H1 (cell line): ENCODE data around the gene EYA4. TPM values are rescaled to one million over a fixed set of nuclear protein-coding genes. Genes with fewer than 3 reads are reported as not detected.

ENCODE experiments used
- CTCF ChIA-PET: fragments of 300-600 bp; sonication (Branson Sonifier 250); formaldehyde crosslinking; loops from one replicate; lab custom pipeline; 2021; ENCODE audit not compliant: partially characterized antibody; lab: Charles Lee
- POLR2A ChIA-PET: fragments of 300-600 bp; sonication (Branson Sonifier 250); formaldehyde crosslinking; loops from one replicate; lab custom pipeline; 2021; ENCODE audit warnings: inconsistent platforms; ENCODE audit not compliant: partially characterized antibody; lab: Charles Lee
- DNase-seq, 2 experiments: peaks; one replicate each; pipeline versions ENCODE4 v3.0.0 to v3.0.0-alpha.2; 2010 to 2022; ENCODE audit warnings: low spot score in 2 of 2, low read depth in 1 of 2, mixed read lengths in 1 of 2
- FAIRE-seq: peaks from 2 replicates; lab custom pipeline; 2011; peaks lifted over from hg19 to GRCh38; lab: Jason Lieb, UNC
- H2AFZ ChIP-seq: 2 replicates; pipeline ENCODE4 v1.8.1; 2012; ENCODE audit warnings: low read length, inconsistent platforms
- H2AK5ac ChIP-seq: 2 replicates; pipeline ENCODE4 v1.6.1; 2013; ENCODE audit warnings: low read depth, low read length
- H2BK120ac ChIP-seq: replicated peaks from 2 replicates; pipeline ENCODE3; 2013; ENCODE audit warnings: low read depth, low read length, inconsistent platforms
- H2BK12ac ChIP-seq: 2 replicates; pipeline ENCODE4 v1.6.1; 2013; ENCODE audit warnings: low read depth, low read length
- H2BK15ac ChIP-seq: 2 replicates; pipeline ENCODE4 v1.6.1; 2013; ENCODE audit warnings: low read length
- H2BK20ac ChIP-seq: 2 replicates; pipeline ENCODE4 v1.6.1; 2013; ENCODE audit warnings: low read length
- H2BK5ac ChIP-seq: 2 replicates; pipeline ENCODE4 v1.6.1; 2013; ENCODE audit warnings: low read depth, low read length
- H3K14ac ChIP-seq: 2 replicates; pipeline ENCODE4 v1.6.1; 2013; ENCODE audit warnings: inconsistent platforms; ENCODE audit not compliant: insufficient read length
- H3K18ac ChIP-seq: 2 replicates; pipeline ENCODE4 v1.6.1; 2013; ENCODE audit warnings: low read length; ENCODE audit errors: extremely low read depth
- H3K23ac ChIP-seq: 2 replicates; pipeline ENCODE4 v1.6.1; 2013; ENCODE audit warnings: inconsistent platforms; ENCODE audit not compliant: insufficient read length
- H3K23me2 ChIP-seq: 2 replicates; pipeline ENCODE4 v1.6.1; 2013; ENCODE audit warnings: low read depth, low read length
- H3K27ac ChIP-seq: 2 replicates; pipeline ENCODE4 v1.6.1; 2011; ENCODE audit warnings: low read depth, low read length, inconsistent platforms
- H3K27me3 ChIP-seq, 4 experiments: replicated peaks in 1 of 4; 1 replicate in 1 of 4; 2 replicates in 3 of 4; pipeline versions ENCODE4 v1.6.1 to v1.8.1; 2011 to 2013; ENCODE audit warnings: low read length in 3 of 4, mild to moderate bottlenecking in 3 of 4, inconsistent platforms in 2 of 4, mixed read lengths in 2 of 4, moderate library complexity in 1 of 4; ENCODE audit not compliant: control insufficient read depth in 3 of 4, insufficient read depth in 3 of 4; ENCODE audit errors: extremely low read depth in 1 of 4
- H3K36me3 ChIP-seq, 4 experiments: 2 replicates each; pipeline versions ENCODE4 v1.6.1 to v1.8.1; 2011 to 2013; ENCODE audit warnings: mild to moderate bottlenecking in 4 of 4, low read length in 3 of 4, moderate library complexity in 2 of 4, control low read depth in 1 of 4, inconsistent platforms in 1 of 4; ENCODE audit not compliant: insufficient read depth in 4 of 4, control insufficient read depth in 2 of 4
- H3K4ac ChIP-seq: replicated peaks from 2 replicates; pipeline ENCODE3; 2013; ENCODE audit warnings: low read length, low read depth, mixed read lengths, inconsistent platforms; ENCODE audit not compliant: insufficient read length
- H3K4me1 ChIP-seq, 4 experiments: replicated peaks in 1 of 4; 1 replicate in 1 of 4; 2 replicates in 3 of 4; pipeline versions ENCODE4 v1.6.1 to v1.8.1; 2011 to 2013; ENCODE audit warnings: low read length in 3 of 4, inconsistent platforms in 2 of 4, mixed read lengths in 1 of 4; ENCODE audit not compliant: insufficient read depth in 4 of 4, control insufficient read depth in 3 of 4
- H3K4me2 ChIP-seq, 2 experiments: 2 replicates each; pipeline versions ENCODE4 v1.6.1 to v1.8.1; 2011 to 2013; ENCODE audit warnings: low read depth in 2 of 2, low read length in 2 of 2, control low read depth in 1 of 2, inconsistent platforms in 1 of 2, mild to moderate bottlenecking in 1 of 2; ENCODE audit not compliant: insufficient read depth in 1 of 2
- H3K4me3 ChIP-seq, 4 experiments: fragments of 200-600, 300-600 bp in 1 of 4; sonication (generic), shearing (Covaris generic), sonication (Bioruptor Twin) in 1 of 4; 2 replicates each; pipeline versions ENCODE4 v1.5.1 to v1.8.1; 2011 to 2016; ENCODE audit warnings: low read length in 4 of 4, low read depth in 3 of 4, control low read depth in 2 of 4, inconsistent platforms in 2 of 4, mild to moderate bottlenecking in 2 of 4, mixed read lengths in 1 of 4, moderate library complexity in 1 of 4; ENCODE audit not compliant: insufficient read depth in 2 of 4; ENCODE audit errors: extremely low read depth in 1 of 4
- H3K56ac ChIP-seq: replicated peaks from 2 replicates; pipeline ENCODE3; 2013; ENCODE audit warnings: low read depth, mild to moderate bottlenecking, mixed read lengths, low read length, inconsistent platforms; ENCODE audit not compliant: insufficient read length
- H3K79me1 ChIP-seq: 2 replicates; pipeline ENCODE4 v1.6.1; 2013; ENCODE audit warnings: low read depth, low read length, control low read depth
- H3K79me2 ChIP-seq, 2 experiments: 2 replicates each; pipeline versions ENCODE4 v1.6.1 to v1.8.1; 2012 to 2013; ENCODE audit warnings: low read length in 2 of 2, mild to moderate bottlenecking in 2 of 2, inconsistent platforms in 1 of 2; ENCODE audit not compliant: insufficient read depth in 2 of 2, control insufficient read depth in 1 of 2
- H3K9ac ChIP-seq, 4 experiments: replicated peaks in 1 of 4; 1 replicate in 1 of 4; 2 replicates in 3 of 4; pipeline versions ENCODE4 v1.6.1 to v1.8.1; 2011 to 2013; ENCODE audit warnings: low read depth in 3 of 4, low read length in 3 of 4, control low read depth in 2 of 4, mild to moderate bottlenecking in 2 of 4, moderate library complexity in 2 of 4, inconsistent platforms in 1 of 4; ENCODE audit errors: extremely low read depth in 1 of 4
- H3K9me3 ChIP-seq, 2 experiments: 2 replicates each; pipeline versions ENCODE4 v1.6.1 to v1.8.1; 2012 to 2013; ENCODE audit warnings: mild to moderate bottlenecking in 2 of 2, moderate library complexity in 2 of 2, control low read depth in 1 of 2, inconsistent platforms in 1 of 2, low read depth in 1 of 2, low read length in 1 of 2, mixed read lengths in 1 of 2; ENCODE audit not compliant: insufficient read depth in 2 of 2
- H4K20me1 ChIP-seq, 2 experiments: replicated peaks in 1 of 2; 2 replicates each; pipeline versions ENCODE3 to v1.8.1; 2011 to 2013; ENCODE audit warnings: inconsistent platforms in 2 of 2, low read length in 2 of 2, mild to moderate bottlenecking in 1 of 2; ENCODE audit not compliant: insufficient read depth in 2 of 2, control insufficient read depth in 1 of 2
- H4K5ac ChIP-seq: 2 replicates; pipeline ENCODE4 v1.6.1; 2013; ENCODE audit warnings: low read length, low read depth, mixed read lengths, inconsistent platforms; ENCODE audit not compliant: insufficient read length
- H4K8ac ChIP-seq: 2 replicates; pipeline ENCODE4 v1.8.0; 2013; ENCODE audit warnings: mild to moderate bottlenecking, moderate library complexity, low read length, inconsistent platforms; ENCODE audit not compliant: insufficient read depth; ENCODE audit errors: extremely low read depth
- H4K91ac ChIP-seq: replicated peaks from 2 replicates; pipeline ENCODE3; 2013; ENCODE audit warnings: low read length, mixed read lengths, inconsistent platforms; ENCODE audit not compliant: insufficient read length
- BRCA1 ChIP-seq: IDR thresholded peaks from 2 replicates; pipeline ENCODE4 v1.6.1; 2012; ENCODE audit warnings: low read depth, low read length, improper control_type of control experiment
- CBX8 ChIP-seq: fragments of 300-800, 300-1000 bp; sonication (generic); IDR thresholded peaks from 2 replicates; pipeline ENCODE4 v1.7.1; 2016; ENCODE audit warnings: low read depth, low read length, borderline replicate concordance
- CTCF ChIP-seq, 3 experiments: IDR thresholded peaks; 1 replicate in 2 of 3; 2 replicates in 1 of 3; pipeline versions ENCODE4 v1.5.1 to v1.6.1; 2011; ENCODE audit warnings: low read length in 3 of 3, mild to moderate bottlenecking in 3 of 3, inconsistent platforms in 2 of 3, low read depth in 1 of 3, moderate library complexity in 1 of 3; ENCODE audit not compliant: insufficient read depth in 1 of 3; ENCODE audit errors: control extremely low read depth in 1 of 3
- E2F6 ChIP-seq: IDR thresholded peaks from 2 replicates; pipeline ENCODE4 v1.6.1; 2012; ENCODE audit warnings: inconsistent platforms
- EP300 ChIP-seq, 2 experiments: IDR thresholded peaks; 1 replicate in 1 of 2; 2 replicates in 1 of 2; pipeline ENCODE4 v1.6.1; 2011 to 2012; ENCODE audit warnings: low read depth in 2 of 2, low read length in 2 of 2, mild to moderate bottlenecking in 2 of 2, borderline replicate concordance in 1 of 2, inconsistent platforms in 1 of 2, moderate library complexity in 1 of 2
- KDM1A ChIP-seq: fragments of 200-600, 300-600 bp; sonication (generic); IDR thresholded peaks from 2 replicates; pipeline ENCODE4 v1.7.1; 2016; ENCODE audit warnings: mild to moderate bottlenecking, low read length, borderline replicate concordance
- RFX5 ChIP-seq: IDR thresholded peaks from 2 replicates; pipeline ENCODE4 v1.6.1; 2011; ENCODE audit warnings: low read depth, low read length, improper control_type of control experiment, borderline replicate concordance
- SAP30 ChIP-seq: fragments of 300-600 bp; sonication (generic); IDR thresholded peaks from 2 replicates; pipeline ENCODE4 v1.7.1; 2012; ENCODE audit warnings: low read length, moderate library complexity, mild to moderate bottlenecking, inconsistent platforms; ENCODE audit not compliant: insufficient read depth, insufficient replicate concordance
- SIX5 ChIP-seq: IDR thresholded peaks from 2 replicates; pipeline ENCODE4 v1.6.1; 2011; ENCODE audit warnings: mild to moderate bottlenecking, low read depth, low read length
- SRF ChIP-seq: IDR thresholded peaks from 2 replicates; pipeline ENCODE4 v1.6.1; 2011; ENCODE audit warnings: mild to moderate bottlenecking, low read depth, low read length, moderate library complexity
- SUZ12 ChIP-seq: fragments of 200-600 bp; sonication (generic); IDR thresholded peaks from 2 replicates; pipeline ENCODE4 v1.6.1; 2012; ENCODE audit warnings: mild to moderate bottlenecking, inconsistent platforms, low read length, moderate library complexity, mixed read lengths
- WGBS, 2 experiments: shearing (Covaris generic) in 1 of 2; methylation state at CpG; one replicate each; pipeline versions ENCODE4 v1.1.6 to v1.1.7; 2013 to 2015; ENCODE audit warnings: low lambda C conversion rate in 2 of 2, mixed read lengths in 2 of 2, inconsistent platforms in 1 of 2, low coverage in 1 of 2, missing lambda C conversion rate in 1 of 2; ENCODE audit not compliant: insufficient replicate concordance in 2 of 2, insufficient coverage in 1 of 2, insufficient read length in 1 of 2; ENCODE audit errors: extremely low coverage in 1 of 2, missing lambda C conversion rate in 1 of 2; 5-methylcytosine and 5-hydroxymethylcytosine counted together
- polyA plus RNA-seq, 7 experiments: library from polyadenylated mRNA; depleted of rRNA in 3 of 7; stranded (reverse) in 5 of 7; unstranded in 2 of 7; fragments of >200 nt in 5 of 7; fragments of 200-250 nt in 2 of 7; gene quantifications; 1 replicate in 5 of 7; 2 replicates in 1 of 7; 4 replicates in 1 of 7; pipeline versions ENCODE4 v1.2.1 to v1.2.3, GENCODE V29; 2011 to 2013; ENCODE audit warnings: missing spikeins in 2 of 7, mixed read lengths in 2 of 7
- total RNA-seq: library from RNA; stranded (reverse); fragmentation: NEBNext Ultra II Directional; extraction: Animal tissue kit (Norgen Biotek cat#: 25700); gene quantifications from 2 replicates; pipeline ENCODE4 v1.2.1, GENCODE V29; 2021

The EYA4 gene
- total and polyA plus RNA-seq, 2 of the 8 experiments (the other 6 are each of a cell fraction or from before 2014, with no cell fraction given), result 0.06 to 0.17 TPM

DNA sequence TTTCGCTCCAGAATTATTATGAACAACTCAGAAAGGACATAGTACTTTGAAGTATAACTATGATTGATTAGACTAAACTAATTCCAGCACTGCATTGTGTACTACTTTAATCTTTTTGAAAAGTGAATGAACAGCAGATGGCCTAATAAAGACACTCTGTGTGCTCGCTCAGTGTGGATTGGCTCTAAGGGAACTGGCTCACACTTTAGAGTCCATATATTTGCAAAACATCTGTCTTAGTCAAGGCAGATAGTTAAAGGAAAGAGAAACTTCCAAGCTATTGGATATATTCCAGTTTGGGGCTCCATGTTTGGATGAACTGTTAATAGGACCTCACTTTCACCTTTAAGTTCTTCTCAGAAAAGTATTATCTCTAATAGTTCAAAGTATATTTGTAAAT, 218.9 kb downstream of the EYA4 start:
- no peak overlapping the region for H2BK15ac ChIP-seq
- peaks cover 0 to 3% (median 0%) of the 10 kb centered on the region in 4 experiments; a peak in 1 of 7 replicates for H3K4me1 ChIP-seq
- H3K79me2 ChIP-seq, result no peaks in the 10 kb centered on the region
- no peak overlapping the region for H2AK5ac ChIP-seq
- WGBS, 2 experiments, result 87% methylated on average over 2 of the region's 2 CpGs; no CpG with 5 or more reads in 1 of the 2 experiments
- H4K5ac ChIP-seq, result no peak overlapping the region
- no peak overlapping the region for H3K18ac ChIP-seq
- no peaks in the 10 kb centered on the region for H3K27me3 ChIP-seq
- H3K14ac ChIP-seq, result no peak overlapping the region
- no peak overlapping the region for H3K23ac ChIP-seq
- no peak overlapping the region for H3K27ac ChIP-seq
- no peak overlapping the region for H2AFZ ChIP-seq
- no peak overlapping the region for H4K91ac ChIP-seq
- no peak overlapping the region for H2BK120ac ChIP-seq
- H2BK5ac ChIP-seq, result no peak overlapping the region
- H3K23me2 ChIP-seq, result no peaks in the 10 kb centered on the region
- H3K9me3 ChIP-seq, result no peaks in the 10 kb centered on the region
- H4K8ac ChIP-seq, result no peak overlapping the region
- no peaks in the 10 kb centered on the region for H3K36me3 ChIP-seq
- H3K4ac ChIP-seq, result no peak overlapping the region
- DNase-seq (no peak), FAIRE-seq (no peak)
- CTCF ChIA-PET, result no interaction called here
- no peak overlapping the region for H3K56ac ChIP-seq
- no peak overlapping the region for H3K4me2 ChIP-seq
- H2BK12ac ChIP-seq, result no peak overlapping the region
- no peak overlapping the region for H3K4me3 ChIP-seq
- no peak overlapping the region for H2BK20ac ChIP-seq
- POLR2A ChIA-PET, result no interaction called here
- H4K20me1 ChIP-seq, result no peaks in the 10 kb centered on the region
- H3K9ac ChIP-seq, result no peak overlapping the region
- H3K79me1 ChIP-seq, result no peaks in the 10 kb centered on the region
- no peak for TF ChIP-seq SAP30
- no peak for TF ChIP-seq EP300 (IDR thresholded peaks at IDR 0.05; ENCODE audit: borderline replicate concordance in 1 of 2, low read depth in 2 of 2, low read length in 2 of 2)
- no peak for TF ChIP-seq CTCF (IDR thresholded peaks at IDR 0.05; ENCODE audit: control extremely low read depth in 1 of 3, insufficient read depth in 1 of 3, low read depth in 1 of 3, low read length in 3 of 3)
- no peak for TF ChIP-seq CBX8
- no peak for TF ChIP-seq E2F6
- TF ChIP-seq SRF, result no peak
- TF ChIP-seq RFX5, result no peak
- no peak for TF ChIP-seq SIX5
- no peak for TF ChIP-seq BRCA1
- no peak for TF ChIP-seq SUZ12
- TF ChIP-seq KDM1A, result no peak
